ENCODE measurements around the gene KCNG4. TPM values are rescaled to one million over a fixed set of nuclear protein-coding genes. Genes with fewer than 3 reads are reported as not detected.

Gene KCNG4
- total and polyA plus RNA-seq, 10 of the 15 experiments (the other 5 are each of a cell fraction or from before 2014, with no cell fraction given), result not detected

DNA sequence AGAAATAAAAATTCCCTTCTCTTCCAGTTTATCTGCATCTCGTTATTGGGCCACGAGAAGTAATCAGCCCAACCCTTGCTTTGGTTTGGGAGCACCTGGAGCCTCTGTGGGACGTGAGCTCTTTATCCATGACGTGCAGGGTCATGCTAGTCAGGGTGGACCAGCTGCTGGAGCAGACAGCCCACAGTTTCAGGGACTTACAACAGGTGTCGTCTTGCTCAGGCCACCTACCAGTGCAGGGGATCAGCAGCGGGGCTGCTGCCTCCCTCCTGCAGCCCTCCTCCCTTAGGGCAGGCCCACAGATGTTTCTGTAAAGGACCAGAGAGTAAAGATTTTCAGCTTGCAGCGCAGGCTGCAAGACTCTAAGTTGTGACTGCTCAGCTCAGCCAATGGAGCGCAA is 31.9 kb downstream of the KCNG4 start:
- SMC1A ChIA-PET (ENCODE audit: uncharacterized antibody, unreplicated experiment), result interaction anchor here (0.7 kb wide), 1 partner anchor 290 kb away, joined by 3 read pairs; no protein-coding TSS in a partner anchor
- 24% methylated on average over 8 of the region's 8 CpGs for WGBS (ENCODE audit: insufficient coverage, insufficient replicate concordance, low lambda C conversion rate, missing lambda C conversion rate)
- H3K27ac ChIP-seq (ENCODE audit: control insufficient read depth, insufficient read depth), result no peak overlapping the region
- H2AFZ ChIP-seq (ENCODE audit: control insufficient read depth, low read depth, low read length), result no peak overlapping the region
- DNase-seq (ENCODE audit: low read depth, low spot score) (no peak), FAIRE-seq (no peak), ATAC-seq (no peak)
- H4K20me1 ChIP-seq (ENCODE audit: control insufficient read depth, insufficient read depth), result no peaks in the 10 kb centered on the region
- no peaks in the 10 kb centered on the region; the same call in 2 of the 3 replicates for H3K9me3 ChIP-seq (replicated peaks; ENCODE audit: control insufficient read depth, insufficient read depth, low read length)
- CTCF ChIA-PET, result no interaction called here
- TF ChIP-seq ESRRA (IDR thresholded peaks at IDR 0.05; ENCODE audit: low read length) (no peak), SREBF2 (IDR thresholded peaks at IDR 0.05; ENCODE audit: low read length) (no peak)
- no peak overlapping the region for H3K4me2 ChIP-seq (ENCODE audit: control insufficient read depth, insufficient read depth)
- in situ Hi-C loops (cut with MboI) (no loop called here), intact Hi-C loops (cut with micrococcal nuclease; ENCODE audit: unreplicated experiment) (no loop called here)
- H3K4me3 ChIP-seq, result no peak overlapping the region
- no peak overlapping the region for H3K9ac ChIP-seq (ENCODE audit: control insufficient read depth, insufficient read depth, low read length)
- RAD21 ChIA-PET (ENCODE audit: unreplicated experiment), result no interaction called here
- no peaks in the 10 kb centered on the region for H3K4me1 ChIP-seq (ENCODE audit: control insufficient read depth, insufficient read depth, low read length)
- no TSS peak for BruUV-seq (replicated peaks)
- POLR2A ChIA-PET, result interaction anchor here (0.6 kb wide), 1 partner anchor 366 kb away, joined by 3 read pairs; no protein-coding TSS in a partner anchor
- no peaks in the 10 kb centered on the region for H3K27me3 ChIP-seq (replicated peaks in 1 of 2; ENCODE audit: control insufficient read depth in 2 of 2, insufficient read depth in 2 of 2, low read length in 1 of 2)
- no peaks in the 10 kb centered on the region for H3K36me3 ChIP-seq (ENCODE audit: control insufficient read depth in 2 of 2, insufficient read depth in 2 of 2, low read length in 1 of 2)
- H3K79me2 ChIP-seq (ENCODE audit: control insufficient read depth, insufficient read depth, low read length), result no peaks in the 10 kb centered on the region

DNA sequence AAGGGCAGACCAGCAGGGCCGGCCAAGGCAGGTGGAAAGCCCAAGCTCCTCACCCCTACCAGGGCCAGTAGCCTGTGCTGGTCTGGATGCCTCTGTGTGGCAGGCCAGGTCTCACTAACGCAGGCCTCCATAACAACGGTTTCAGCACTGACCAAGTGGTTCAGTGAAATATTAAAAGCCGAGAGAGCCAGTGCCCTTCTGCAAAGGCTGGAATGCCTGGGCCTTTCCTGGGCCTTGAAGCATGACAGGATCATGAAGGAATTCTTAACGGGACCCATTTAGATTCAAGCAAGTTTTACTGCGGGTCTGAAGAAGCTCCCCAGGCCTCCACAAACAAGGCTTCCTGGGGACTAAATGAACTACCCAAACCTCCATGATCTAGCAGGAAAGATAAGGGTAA is 32.6 kb downstream of the KCNG4 start:
- Histone ChIP-seq H3K4me1 (ENCODE audit: control insufficient read depth, insufficient read depth, low read length) (no peaks in the 10 kb centered on the region), H3K27me3 (replicated peaks in 1 of 2; ENCODE audit: control insufficient read depth in 2 of 2, insufficient read depth in 2 of 2, low read length in 1 of 2) (no peaks in the 10 kb centered on the region), H3K4me2 (ENCODE audit: control insufficient read depth, insufficient read depth) (no peak overlapping the region), H3K9me3 (replicated peaks; ENCODE audit: control insufficient read depth, insufficient read depth, low read length) (no peaks in the 10 kb centered on the region; the same call in 2 of the 3 replicates), H3K79me2 (ENCODE audit: control insufficient read depth, insufficient read depth, low read length) (no peaks in the 10 kb centered on the region), H2AFZ (ENCODE audit: control insufficient read depth, low read depth, low read length) (no peak overlapping the region), H4K20me1 (ENCODE audit: control insufficient read depth, insufficient read depth) (no peaks in the 10 kb centered on the region), H3K4me3 (no peak overlapping the region), H3K9ac (ENCODE audit: control insufficient read depth, insufficient read depth, low read length) (no peak overlapping the region), H3K27ac (ENCODE audit: control insufficient read depth, insufficient read depth) (no peak overlapping the region), H3K36me3 (ENCODE audit: control insufficient read depth in 2 of 2, insufficient read depth in 2 of 2, low read length in 1 of 2) (no peaks in the 10 kb centered on the region)
- SMC1A ChIA-PET (ENCODE audit: uncharacterized antibody, unreplicated experiment), result interaction anchor here (0.7 kb wide), 1 partner anchor 290 kb away, joined by 3 read pairs; no protein-coding TSS in a partner anchor
- DNase-seq (ENCODE audit: low read depth, low spot score) (no peak), ATAC-seq (no peak), FAIRE-seq (no peak)
- in situ Hi-C loops (cut with MboI) (no loop called here), intact Hi-C loops (cut with micrococcal nuclease; ENCODE audit: unreplicated experiment) (no loop called here)
- POLR2A ChIA-PET, result no interaction called here
- 15% methylated on average over 6 of the region's 6 CpGs for WGBS (ENCODE audit: insufficient coverage, insufficient replicate concordance, low lambda C conversion rate, missing lambda C conversion rate)
- BruUV-seq (replicated peaks), result no TSS peak
- CTCF ChIA-PET, result no interaction called here
- TF ChIP-seq SMAD5 (IDR thresholded peaks at IDR 0.05; ENCODE audit: low read depth), result no peak
- no peak for TF ChIP-seq TAF1 (IDR thresholded peaks at IDR 0.05; ENCODE audit: borderline replicate concordance, low read depth, low read length)
- TF ChIP-seq SMAD1 (IDR thresholded peaks at IDR 0.05; ENCODE audit: low read depth, partially characterized antibody), result no peak
- no peak for TF ChIP-seq SUZ12 (IDR thresholded peaks at IDR 0.05; ENCODE audit: unreplicated experiment)
- RAD21 ChIA-PET (ENCODE audit: unreplicated experiment), result no interaction called here

Measured in GM12878 (cell line).